Measurements from ENCODE around the gene TNFRSF4.

TNFRSF4 gene

GRCh38 chr1:1171161-1171545 lies 42.8 kb downstream of the TNFRSF4 start:
- in situ Hi-C loops (cut with MboI; ENCODE audit: low sequenced_read_pairs) = no loop called here

GRCh38 chr1:1170215-1171091 lies 43.5 kb downstream of the TNFRSF4 start:
- in situ Hi-C loops (cut with MboI; ENCODE audit: low sequenced_read_pairs) = no loop called here

- in situ Hi-C loops (cut with MboI; ENCODE audit: low sequenced_read_pairs) = no loop called here
Observed at GRCh38 chr1:1169429-1170214, 44.3 kb downstream of the TNFRSF4 start.

GRCh38 chr1:1168451-1169411 lies 45.2 kb downstream of the TNFRSF4 start:
- in situ Hi-C loops (cut with MboI; ENCODE audit: low sequenced_read_pairs) = no loop called here

GRCh38 chr1:1167841-1168450 lies 46.0 kb downstream of the TNFRSF4 start:
- in situ Hi-C loops (cut with MboI; ENCODE audit: low sequenced_read_pairs) = no loop called here

GRCh38 chr1:1167398-1167821 lies 46.5 kb downstream of the TNFRSF4 start:
- in situ Hi-C loops (cut with MboI; ENCODE audit: low sequenced_read_pairs) = no loop called here

- in situ Hi-C loops (cut with MboI; ENCODE audit: low sequenced_read_pairs) = no loop called here
Observed at GRCh38 chr1:1166642-1167397, 47.1 kb downstream of the TNFRSF4 start.

GRCh38 chr1:1165900-1166421 lies 48.0 kb downstream of the TNFRSF4 start:
- in situ Hi-C loops (cut with MboI; ENCODE audit: low sequenced_read_pairs) = no loop called here

GRCh38 chr1:1165485-1165884 lies 48.5 kb downstream of the TNFRSF4 start:
- in situ Hi-C loops (cut with MboI; ENCODE audit: low sequenced_read_pairs) = no loop called here

GRCh38 chr1:1164701-1165451 lies 49.1 kb downstream of the TNFRSF4 start:
- in situ Hi-C loops (cut with MboI; ENCODE audit: low sequenced_read_pairs) = no loop called here

GRCh38 chr1:1164361-1164700 lies 49.6 kb downstream of the TNFRSF4 start:
- in situ Hi-C loops (cut with MboI; ENCODE audit: low sequenced_read_pairs) = no loop called here

- in situ Hi-C loops (cut with MboI; ENCODE audit: low sequenced_read_pairs) = no loop called here
Observed at GRCh38 chr1:1163538-1164070, 50.3 kb downstream of the TNFRSF4 start.

- in situ Hi-C loops (cut with MboI; ENCODE audit: low sequenced_read_pairs) = no loop called here
Observed at GRCh38 chr1:1162597-1163537, 51.1 kb downstream of the TNFRSF4 start.

GRCh38 chr1:1161683-1162079 lies 52.3 kb downstream of the TNFRSF4 start:
- in situ Hi-C loops (cut with MboI; ENCODE audit: low sequenced_read_pairs) = no loop called here
